ENCODE results near the gene COX4I2. TPM values are rescaled to one million over a fixed set of nuclear protein-coding genes. Genes with fewer than 3 reads are reported as not detected.

The COX4I2 gene
- total and polyA plus RNA-seq, 2 donors (not counting 3 experiments of a cell fraction or from before 2014, with no cell fraction given) = not detected

DNA sequence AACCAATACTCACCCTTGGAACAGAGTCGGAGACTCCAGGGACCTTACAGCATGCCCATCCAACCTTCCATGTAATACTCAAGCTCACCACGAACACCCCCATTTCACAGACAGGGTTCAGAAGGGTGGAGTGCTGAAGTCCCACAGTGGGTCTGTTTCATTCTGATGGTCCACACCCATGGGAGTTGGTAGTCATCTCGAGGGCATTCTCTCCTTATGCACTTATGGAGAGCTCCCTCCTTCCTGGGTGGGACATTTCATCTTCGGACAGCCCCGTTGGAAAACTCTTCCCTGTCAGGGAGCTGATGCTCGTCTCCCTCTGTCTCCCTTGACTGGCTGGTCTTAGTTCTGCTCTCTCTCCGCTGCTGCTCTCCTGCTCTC, 38.9 kb downstream of the COX4I2 start:
- H3K4me1 ChIP-seq (ENCODE audit: control insufficient read depth, extremely low read depth, insufficient read depth, low read length) = peaks cover 63% of the 10 kb centered on the region
- POLR2A ChIA-PET = no interaction called here
- no peak overlapping the region for H3K4me3 ChIP-seq (replicated peaks in 1 of 3; ENCODE audit: insufficient read depth in 1 of 3, low read depth in 1 of 3, low read length in 3 of 3)
- peaks cover 4 to 14% of the 10 kb centered on the region in 2 experiments for H3K36me3 ChIP-seq (ENCODE audit: control insufficient read depth in 2 of 2, extremely low read depth in 1 of 2, insufficient read depth in 2 of 2, low read length in 2 of 2)
- TF ChIP-seq POLR2AphosphoS5 (IDR thresholded peaks at IDR 0.05; ENCODE audit: insufficient read depth, low read depth, low read length) = no peak
- TF ChIP-seq POLR2A (IDR thresholded peaks at IDR 0.05; ENCODE audit: low read depth, low read length) = no peak
- TF ChIP-seq FOS (IDR thresholded peaks at IDR 0.05; ENCODE audit: borderline replicate concordance, insufficient read depth, low read length) = no peak
- TF ChIP-seq JUN (IDR thresholded peaks at IDR 0.05; ENCODE audit: borderline replicate concordance, insufficient read depth, insufficient read length, low read depth) = no peak
- TF ChIP-seq EZH2 (IDR thresholded peaks at IDR 0.05; ENCODE audit: borderline replicate concordance, low read depth, low read length, severe bottlenecking) = no peak
- TF ChIP-seq, protein P1, sequence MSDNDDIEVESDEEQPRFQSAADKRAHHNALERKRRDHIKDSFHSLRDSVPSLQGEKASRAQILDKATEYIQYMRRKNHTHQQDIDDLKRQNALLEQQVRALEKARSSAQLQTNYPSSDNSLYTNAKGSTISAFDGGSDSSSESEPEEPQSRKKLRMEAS (IDR thresholded peaks at IDR 0.05; ENCODE audit: insufficient read depth, insufficient read length) = no peak
- TF ChIP-seq MYC (IDR thresholded peaks at IDR 0.05; ENCODE audit: low read depth, low read length) = no peak
- no peaks in the 10 kb centered on the region for H3K9me1 ChIP-seq (replicated peaks; ENCODE audit: control insufficient read depth, extremely low read depth, insufficient read depth, low read length)
- peaks cover 73% of the 10 kb centered on the region for H3K79me2 ChIP-seq (ENCODE audit: control insufficient read depth, insufficient read depth, low read length)
- dilution Hi-C loops (cut with MboI; ENCODE audit: extremely low pct_ligation_motif_present, low sequenced_read_pairs) = no loop called here
- no peaks in the 10 kb centered on the region for H4K20me1 ChIP-seq (replicated peaks; ENCODE audit: control insufficient read depth, extremely low read depth, insufficient read depth, low read length)
- peak overlapping the region; percentile 0 for H3K4me2 ChIP-seq (ENCODE audit: insufficient read depth, low read length)
- H3K9ac ChIP-seq (replicated peaks; ENCODE audit: extremely low read depth, insufficient read depth, low read length) = no peak overlapping the region
- no peak for FAIRE-seq
- intact Hi-C loops (cut with micrococcal nuclease) = no loop called here
- CTCF ChIA-PET = interaction anchor here (0.8 to 6.2 kb wide), 8 partner anchors 15 to 114 kb away, joined by 3 to 97 read pairs (median 11); partner anchors contain the start of gene BCL2L1
- BruUV-seq (replicated peaks) = no TSS peak
- no peak overlapping the region for H2AFZ ChIP-seq (ENCODE audit: low read depth, low read length)
- no peaks in the 10 kb centered on the region for H3K27me3 ChIP-seq (ENCODE audit: control insufficient read depth in 2 of 2, insufficient read depth in 2 of 2, low read length in 2 of 2)
- H3K9me3 ChIP-seq (replicated peaks; ENCODE audit: control insufficient read depth, insufficient read depth, low read length) = no peaks in the 10 kb centered on the region
- DNase-seq (ENCODE audit: low read depth, low spot score) = no peak
- peak overlapping the region; percentile 4 for H3K27ac ChIP-seq (ENCODE audit: insufficient read depth, low read depth, low read length)

DNA sequence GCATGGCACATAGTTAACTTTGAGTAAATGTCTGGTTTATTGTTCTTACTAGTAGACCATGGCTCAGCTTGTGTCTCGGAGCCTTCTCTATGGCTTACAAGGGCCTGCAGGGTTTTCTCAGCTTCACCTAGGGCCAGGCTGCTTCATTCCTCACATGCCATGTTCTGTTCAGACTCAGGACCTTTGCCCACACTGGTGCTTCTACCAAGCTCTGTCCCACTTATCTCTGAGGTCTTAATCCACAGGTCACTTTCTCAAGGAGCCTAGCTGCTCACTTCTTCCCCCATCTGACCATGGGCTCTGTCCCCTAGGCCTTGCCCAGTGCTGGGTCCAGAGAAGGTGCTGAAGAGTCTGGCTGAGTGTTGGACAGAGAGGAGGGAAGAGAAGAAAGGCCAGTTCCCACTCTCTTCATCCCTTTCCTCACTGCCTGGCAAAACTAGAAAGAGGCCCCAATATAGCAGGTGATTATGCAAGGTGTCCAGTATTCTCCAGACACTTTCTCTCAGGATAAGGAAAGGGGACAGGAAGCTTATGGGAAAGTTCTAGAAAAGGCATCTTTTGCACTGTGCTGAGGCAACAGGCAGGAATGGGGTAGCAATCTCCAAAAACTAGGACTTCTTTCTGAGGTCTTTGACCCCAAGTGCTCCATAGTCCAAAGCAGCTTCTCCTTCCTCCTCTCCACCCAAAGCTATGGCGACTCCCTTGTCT, 40.0 kb downstream of the COX4I2 start:
- POLR2A ChIA-PET = no interaction called here
- H3K27ac ChIP-seq (ENCODE audit: insufficient read depth, low read depth, low read length) = peak overlapping the region; percentile 32
- dilution Hi-C loops (cut with MboI; ENCODE audit: extremely low pct_ligation_motif_present, low sequenced_read_pairs) (no loop called here), intact Hi-C loops (cut with micrococcal nuclease) (no loop called here)
- no peaks in the 10 kb centered on the region for H3K9me3 ChIP-seq (replicated peaks; ENCODE audit: control insufficient read depth, insufficient read depth, low read length)
- H3K4me1 ChIP-seq (ENCODE audit: control insufficient read depth, extremely low read depth, insufficient read depth, low read length) = peaks cover 64% of the 10 kb centered on the region
- no peak overlapping the region for H3K4me2 ChIP-seq (ENCODE audit: insufficient read depth, low read length)
- H4K20me1 ChIP-seq (replicated peaks; ENCODE audit: control insufficient read depth, extremely low read depth, insufficient read depth, low read length) = no peaks in the 10 kb centered on the region
- H3K36me3 ChIP-seq (ENCODE audit: control insufficient read depth in 2 of 2, extremely low read depth in 1 of 2, insufficient read depth in 2 of 2, low read length in 2 of 2) = peaks cover 2 to 14% of the 10 kb centered on the region in 2 experiments
- CTCF ChIA-PET = interaction anchor here (0.8 to 6.2 kb wide), 7 partner anchors 10 to 44 kb away, joined by 3 to 97 read pairs (median 6); partner anchors contain the start of gene BCL2L1
- H3K79me2 ChIP-seq (ENCODE audit: control insufficient read depth, insufficient read depth, low read length) = peaks cover 78% of the 10 kb centered on the region
- no peak overlapping the region for H2AFZ ChIP-seq (ENCODE audit: low read depth, low read length)
- DNase-seq (ENCODE audit: low read depth, low spot score) (no peak), FAIRE-seq (no peak)
- no TSS peak for BruUV-seq (replicated peaks)
- no peak overlapping the region for H3K9ac ChIP-seq (replicated peaks; ENCODE audit: extremely low read depth, insufficient read depth, low read length)
- no peaks in the 10 kb centered on the region for H3K27me3 ChIP-seq (ENCODE audit: control insufficient read depth in 2 of 2, insufficient read depth in 2 of 2, low read length in 2 of 2)
- no peak for TF ChIP-seq FOS (IDR thresholded peaks at IDR 0.05; ENCODE audit: borderline replicate concordance, insufficient read depth, low read length)
- TF ChIP-seq, protein P2, sequence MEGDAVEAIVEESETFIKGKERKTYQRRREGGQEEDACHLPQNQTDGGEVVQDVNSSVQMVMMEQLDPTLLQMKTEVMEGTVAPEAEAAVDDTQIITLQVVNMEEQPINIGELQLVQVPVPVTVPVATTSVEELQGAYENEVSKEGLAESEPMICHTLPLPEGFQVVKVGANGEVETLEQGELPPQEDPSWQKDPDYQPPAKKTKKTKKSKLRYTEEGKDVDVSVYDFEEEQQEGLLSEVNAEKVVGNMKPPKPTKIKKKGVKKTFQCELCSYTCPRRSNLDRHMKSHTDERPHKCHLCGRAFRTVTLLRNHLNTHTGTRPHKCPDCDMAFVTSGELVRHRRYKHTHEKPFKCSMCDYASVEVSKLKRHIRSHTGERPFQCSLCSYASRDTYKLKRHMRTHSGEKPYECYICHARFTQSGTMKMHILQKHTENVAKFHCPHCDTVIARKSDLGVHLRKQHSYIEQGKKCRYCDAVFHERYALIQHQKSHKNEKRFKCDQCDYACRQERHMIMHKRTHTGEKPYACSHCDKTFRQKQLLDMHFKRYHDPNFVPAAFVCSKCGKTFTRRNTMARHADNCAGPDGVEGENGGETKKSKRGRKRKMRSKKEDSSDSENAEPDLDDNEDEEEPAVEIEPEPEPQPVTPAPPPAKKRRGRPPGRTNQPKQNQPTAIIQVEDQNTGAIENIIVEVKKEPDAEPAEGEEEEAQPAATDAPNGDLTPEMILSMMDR (IDR thresholded peaks at IDR 0.05; ENCODE audit: extremely low read depth in 1 of 2, insufficient read depth in 1 of 2, low read depth in 1 of 2, low read length in 2 of 2) = no peak
- no peak for TF ChIP-seq JUN (IDR thresholded peaks at IDR 0.05; ENCODE audit: borderline replicate concordance, insufficient read depth, insufficient read length, low read depth)
- TF ChIP-seq POLR2A (IDR thresholded peaks at IDR 0.05; ENCODE audit: low read depth, low read length) = no peak
- no peak overlapping the region for H3K4me3 ChIP-seq (replicated peaks in 1 of 3; ENCODE audit: insufficient read depth in 1 of 3, low read depth in 1 of 3, low read length in 3 of 3)
- no peaks in the 10 kb centered on the region for H3K9me1 ChIP-seq (replicated peaks; ENCODE audit: control insufficient read depth, extremely low read depth, insufficient read depth, low read length)
